ENCODE measurements around the gene JAML. TPM values are rescaled to one million over a fixed set of nuclear protein-coding genes. Genes with fewer than 3 reads are reported as not detected.

JAML gene
- total and polyA plus RNA-seq, 12 donors, result 0.50 to 19.5 (median 2.1) TPM

DNA sequence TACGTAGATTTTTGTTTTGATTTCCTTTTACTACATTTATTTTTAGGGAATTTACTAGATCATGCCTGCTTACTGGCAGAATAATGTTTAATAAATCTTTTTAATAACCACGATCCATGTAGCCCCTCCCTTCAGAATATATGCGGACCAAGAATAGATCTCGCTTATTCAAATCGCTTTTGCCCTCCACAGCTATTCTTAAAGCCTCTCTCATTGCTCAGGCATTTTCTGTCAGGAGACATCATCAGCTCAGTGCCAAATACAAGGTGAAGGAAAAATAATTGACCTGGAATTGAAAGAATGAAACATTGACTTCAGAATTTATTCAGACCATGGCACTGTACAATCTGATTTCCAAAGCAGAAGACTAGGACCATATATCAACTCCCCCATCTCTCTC is 10.0 kb upstream of the JAML start:
- no peak for TF ChIP-seq CTCF (IDR thresholded peaks at IDR 0.05)
- WGBS, 2 donors, result 58 to 71% methylated on average over 5 of the region's 5 CpGs
- no peaks in the 10 kb centered on the region for H3K9me3 ChIP-seq
- intact Hi-C loops (cut with DNase I), result no loop called here
- H3K4me1 ChIP-seq, result peaks cover 0 to 49% (median 5%) of the 10 kb centered on the region in 9 donors
- no peak overlapping the region for H3K4me3 ChIP-seq
- DNase-seq (peak in 1 of 2 donors; percentile 16), ATAC-seq (peak; percentile 34 to 87 (median 78))
- peak overlapping the region in 6 of 10 donors; percentile 11 to 82 (median 71) for H3K27ac ChIP-seq
- peaks cover 0 to 26% (median 0%) of the 10 kb centered on the region in 9 donors for H3K36me3 ChIP-seq
- H3K27me3 ChIP-seq, result no peaks in the 10 kb centered on the region

- no peak for DNase-seq
- Histone ChIP-seq H3K4me3 (no peak overlapping the region), H3K27ac (no peak overlapping the region), H3K36me3 (peaks cover 0 to 26% (median 0%) of the 10 kb centered on the region in 9 donors), H3K9me3 (no peaks in the 10 kb centered on the region), H3K27me3 (no peaks in the 10 kb centered on the region), H3K4me1 (peaks cover 0 to 49% (median 2%) of the 10 kb centered on the region in 9 donors)
- WGBS, 2 donors, result 87 to 96% methylated on average over 1 of the region's 1 CpG
- no peak for TF ChIP-seq CTCF (IDR thresholded peaks at IDR 0.05)
- ATAC-seq, result no peak
- intact Hi-C loops (cut with DNase I), result no loop called here
These were observed 9.0 kb upstream of the JAML start for GRCh38 chr11:118233850-118234249.

- 89 to 96% methylated on average over 5 of the region's 5 CpGs for WGBS, 2 donors
These were observed 8.6 kb upstream of the JAML start for GRCh38 chr11:118233377-118233776.

DNA sequence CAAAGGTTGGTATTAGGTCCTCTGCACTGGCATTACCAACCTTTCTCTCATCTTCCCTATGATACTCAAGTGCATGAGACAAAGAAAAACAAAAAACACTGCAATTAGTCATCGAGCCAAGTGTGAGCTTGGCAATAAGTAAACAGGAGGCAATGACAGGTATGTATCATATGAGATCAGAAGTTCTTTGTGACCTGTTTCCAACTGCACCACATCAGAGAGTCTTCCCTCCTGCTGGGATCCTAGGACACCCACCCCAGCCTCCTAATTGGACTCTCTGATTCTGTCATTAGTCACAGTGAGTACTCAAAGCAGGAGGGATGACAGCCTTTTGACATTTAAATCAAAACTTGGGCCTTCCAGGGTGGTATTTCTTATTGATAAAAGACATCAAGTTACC is 7.8 kb upstream of the JAML start:
- TF ChIP-seq CTCF (IDR thresholded peaks at IDR 0.05), result no peak
- H3K36me3 ChIP-seq, result peaks cover 0 to 26% (median 0%) of the 10 kb centered on the region in 9 donors
- intact Hi-C loops (cut with DNase I), result no loop called here
- H3K4me1 ChIP-seq, result peaks cover 0 to 49% (median 0%) of the 10 kb centered on the region in 9 donors
- H3K27me3 ChIP-seq, result no peaks in the 10 kb centered on the region
- DNase-seq (no peak), ATAC-seq (no peak)
- WGBS, 2 donors, result 77 to 96% methylated on average over 1 of the region's 1 CpG
- no peaks in the 10 kb centered on the region for H3K9me3 ChIP-seq
- H3K4me3 ChIP-seq, result no peak overlapping the region
- no peak overlapping the region for H3K27ac ChIP-seq

More at GRCh38 chr11:118233377-118233776, 8.6 kb upstream of the JAML start:
- no peaks in the 10 kb centered on the region for H3K27me3 ChIP-seq
- no peaks in the 10 kb centered on the region for H3K9me3 ChIP-seq
- H3K4me3 ChIP-seq, result no peak overlapping the region
- no peak for TF ChIP-seq CTCF (IDR thresholded peaks at IDR 0.05)
- no peak for DNase-seq
- no peak overlapping the region for H3K27ac ChIP-seq
- intact Hi-C loops (cut with DNase I), result no loop called here
- H3K36me3 ChIP-seq, result peaks cover 0 to 26% (median 0%) of the 10 kb centered on the region in 9 donors
- peaks cover 0 to 49% (median 0%) of the 10 kb centered on the region in 9 donors for H3K4me1 ChIP-seq
- no peak for ATAC-seq
